Spleen (tissue), 11 donors: Measurements from ENCODE around the gene METAP1D. TPM values are rescaled to one million over a fixed set of nuclear protein-coding genes. Genes with fewer than 3 reads are reported as not detected.
"Not testable (repeated sequence)": the region's sequence is repeated elsewhere in the genome, so short reads cannot be mapped to it uniquely, and the experiment has no call there.

Experiments
- DNase-seq: peaks from one replicate; pipeline ENCODE4 v3.0.0-alpha.2; 2020
- H3K27ac ChIP-seq, 8 donors: fragments of 200-600 bp; sonication (generic) in 7 of 8; 1 replicate in 4 of 8; 2 replicates in 4 of 8; pipeline versions ENCODE4 v1.5.0 to v1.8.0; 2016 to 2021; ENCODE audit warnings: inconsistent platforms in 4 of 8, mild to moderate bottlenecking in 4 of 8, moderate library complexity in 1 of 8
- H3K27me3 ChIP-seq, 7 donors: fragments of 200-600 bp; sonication (generic) in 6 of 7; replicated peaks in 1 of 7; 1 replicate in 4 of 7; 2 replicates in 3 of 7; pipeline versions ENCODE4 v1.5.0 to v1.8.0; 2016 to 2021; ENCODE audit warnings: inconsistent platforms in 3 of 7, mild to moderate bottlenecking in 1 of 7
- H3K36me3 ChIP-seq, 6 donors: fragments of 200-600 bp; sonication (generic) in 5 of 6; 1 replicate in 4 of 6; 2 replicates in 2 of 6; pipeline versions ENCODE4 v1.5.0 to v1.8.0; 2016 to 2021; ENCODE audit warnings: inconsistent platforms in 2 of 6
- H3K4me1 ChIP-seq, 6 donors: fragments of 200-600 bp; sonication (generic) in 5 of 6; 1 replicate in 3 of 6; 2 replicates in 3 of 6; pipeline versions ENCODE4 v1.5.0 to v1.8.0; 2016 to 2021; ENCODE audit warnings: inconsistent platforms in 3 of 6
- H3K4me3 ChIP-seq, 8 donors: fragments of 200-600 bp; sonication (generic) in 7 of 8; 1 replicate in 4 of 8; 2 replicates in 4 of 8; pipeline versions ENCODE4 v1.5.0 to v1.8.0; 2016 to 2021; ENCODE audit warnings: inconsistent platforms in 4 of 8, mild to moderate bottlenecking in 4 of 8, moderate library complexity in 2 of 8
- H3K9me3 ChIP-seq, 8 donors: fragments of 200-600 bp; sonication (generic) in 7 of 8; 1 replicate in 4 of 8; 2 replicates in 4 of 8; pipeline versions ENCODE4 v1.5.0 to v1.8.0; 2016 to 2021; ENCODE audit warnings: inconsistent platforms in 4 of 8
- POLR2A ChIP-seq, 3 donors: fragments of 450-650 bp; IDR thresholded peaks; one replicate each; pipeline ENCODE4 v1.5.1; 2017; ENCODE audit warnings: antibody characterized with exemption in 3 of 3, mild to moderate bottlenecking in 1 of 3
- POLR2AphosphoS5 ChIP-seq, 3 donors: sonication (generic); formaldehyde crosslinking; IDR thresholded peaks; one replicate each; pipeline ENCODE4 v1.5.1; 2017; ENCODE audit warnings: antibody characterized with exemption in 3 of 3
- WGBS, 5 donors: extraction: QIAGEN DNeasy Blood & Tissue Kit in 3 of 5; methylation state at CpG; one replicate each; pipeline versions ENCODE4 v1.1.5 to v1.1.7; 2013 to 2018; 5-methylcytosine and 5-hydroxymethylcytosine counted together
- intact Hi-C: fragments of 100-400 bp; cut with DNase I; formaldehyde crosslinking; loops from one replicate; pipeline ENCODE4 v1.15.0; 2023; ENCODE audit warnings: low total_unique reads
- polyA plus RNA-seq, 3 donors: library from polyadenylated mRNA; stranded (reverse); fragments of 200-250 nt; gene quantifications; one replicate each; pipeline ENCODE4 v1.2.1, GENCODE V29; 2013
- total RNA-seq, 7 donors: library from RNA; depleted of rRNA in 3 of 7; stranded (reverse); fragments of >200 nt in 3 of 7; fragmentation: NEBNext Ultra II Directional in 4 of 7; extraction: Animal tissue kit (Norgen Biotek cat#: 25700) in 4 of 7; gene quantifications; one replicate each; pipeline versions ENCODE4 v1.1.0 to v1.2.1, GENCODE V29; 2016 to 2021
- TF ChIP-seq, protein P1 (sequence below), 11 experiments: fragments of 200-600 bp in 7 of 11; fragments of 450-650 bp in 4 of 11; sonication (generic) in 4 of 11; IDR thresholded peaks in 8 of 11; conservative IDR thresholded peaks in 3 of 11; 1 replicate in 7 of 11; 2 replicates in 4 of 11; pipeline versions ENCODE4 v1.4.0 to v1.8.0; 2016 to 2021; ENCODE audit warnings: antibody characterized with exemption in 11 of 11, inconsistent platforms in 4 of 11, mild to moderate bottlenecking in 1 of 11
- donor health status: healthy with polysubstance abuse.
- donor health status: DM: no; HTN: no; CAD: no; lungs with moderate emphysema.
- donor health status: DM: no; HTN: no; CAD: no.
- donor health status: Bipolar disorder and iron deficiency.
- donor health status: healthy.
- donor health status: DM: no; HTN: no; CAD: no.
- donor health status: DM: yes; HTN: yes; CAD: no.

Gene METAP1D
- total and polyA plus RNA-seq, 10 donors = 4.9 to 11.9 (median 8.0) TPM

DNA sequence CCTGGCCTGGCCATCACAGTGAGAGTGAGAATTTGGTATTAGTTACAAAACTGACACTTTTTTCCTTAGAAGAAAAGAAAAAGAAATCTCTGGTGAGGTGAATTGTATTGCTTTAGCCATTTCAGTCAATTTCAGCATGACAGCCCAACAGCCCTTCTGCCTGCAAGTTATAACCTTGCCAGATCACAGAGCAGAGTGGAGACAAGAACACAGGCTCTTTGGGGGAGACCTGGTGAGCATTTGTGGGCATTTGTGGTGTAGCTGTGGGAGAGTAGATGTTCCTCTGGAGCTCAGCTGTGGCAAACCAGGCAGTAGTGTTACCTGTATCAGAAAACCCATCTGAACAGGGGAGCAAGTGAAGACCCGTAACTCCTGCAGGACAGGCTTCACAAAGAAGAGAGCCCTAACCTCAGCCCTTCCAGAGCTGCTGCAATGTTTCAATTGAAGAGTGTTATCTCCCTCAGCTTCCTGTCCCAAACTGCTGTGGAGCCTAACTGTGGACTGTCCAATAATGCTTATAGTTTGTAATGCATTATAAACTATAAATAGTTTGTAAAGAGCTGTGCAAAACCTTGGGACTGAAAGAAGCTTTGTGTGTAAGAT is 62.8 kb downstream of the METAP1D start:
- DNase-seq = no peak
- TF ChIP-seq POLR2A (IDR thresholded peaks at IDR 0.05) (no peak), POLR2AphosphoS5 (IDR thresholded peaks at IDR 0.05) (no peak)
- TF ChIP-seq, protein P1, sequence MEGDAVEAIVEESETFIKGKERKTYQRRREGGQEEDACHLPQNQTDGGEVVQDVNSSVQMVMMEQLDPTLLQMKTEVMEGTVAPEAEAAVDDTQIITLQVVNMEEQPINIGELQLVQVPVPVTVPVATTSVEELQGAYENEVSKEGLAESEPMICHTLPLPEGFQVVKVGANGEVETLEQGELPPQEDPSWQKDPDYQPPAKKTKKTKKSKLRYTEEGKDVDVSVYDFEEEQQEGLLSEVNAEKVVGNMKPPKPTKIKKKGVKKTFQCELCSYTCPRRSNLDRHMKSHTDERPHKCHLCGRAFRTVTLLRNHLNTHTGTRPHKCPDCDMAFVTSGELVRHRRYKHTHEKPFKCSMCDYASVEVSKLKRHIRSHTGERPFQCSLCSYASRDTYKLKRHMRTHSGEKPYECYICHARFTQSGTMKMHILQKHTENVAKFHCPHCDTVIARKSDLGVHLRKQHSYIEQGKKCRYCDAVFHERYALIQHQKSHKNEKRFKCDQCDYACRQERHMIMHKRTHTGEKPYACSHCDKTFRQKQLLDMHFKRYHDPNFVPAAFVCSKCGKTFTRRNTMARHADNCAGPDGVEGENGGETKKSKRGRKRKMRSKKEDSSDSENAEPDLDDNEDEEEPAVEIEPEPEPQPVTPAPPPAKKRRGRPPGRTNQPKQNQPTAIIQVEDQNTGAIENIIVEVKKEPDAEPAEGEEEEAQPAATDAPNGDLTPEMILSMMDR (IDR thresholded peaks at IDR 0.05 in 8 of 11, conservative IDR thresholded peaks at IDR 0.05 in 3 of 11) = no peak
- Histone ChIP-seq H3K4me3 (no peak overlapping the region), H3K36me3 (peaks cover 0 to 26% (median 0%) of the 10 kb centered on the region in 6 donors), H3K27me3 (no peaks in the 10 kb centered on the region), H3K9me3 (no peaks in the 10 kb centered on the region), H3K27ac (no peak overlapping the region), H3K4me1 (no peaks in the 10 kb centered on the region)
- intact Hi-C loops = no loop called here
- WGBS, 5 donors = 80 to 95% (median 87%) methylated on average over 1 of the region's 1 CpG

GRCh38 chr2:172063446-172063845 is 63.7 kb downstream of the METAP1D start:
- 84 to 91% (median 88%) methylated on average over 9 of the region's 9 CpGs for WGBS, 5 donors
- Histone ChIP-seq H3K4me1 (no peaks in the 10 kb centered on the region), H3K36me3 (peaks cover 0 to 26% (median 0%) of the 10 kb centered on the region in 6 donors), H3K27me3 (no peaks in the 10 kb centered on the region), H3K4me3 (no peak overlapping the region), H3K27ac (no peak overlapping the region), H3K9me3 (no peaks in the 10 kb centered on the region)
- no peak for DNase-seq
- TF ChIP-seq, protein P1 (IDR thresholded peaks at IDR 0.05 in 8 of 11, conservative IDR thresholded peaks at IDR 0.05 in 3 of 11) = no peak
- no peak for TF ChIP-seq POLR2AphosphoS5 (IDR thresholded peaks at IDR 0.05)
- no peak for TF ChIP-seq POLR2A (IDR thresholded peaks at IDR 0.05)
- intact Hi-C loops = no loop called here

DNA sequence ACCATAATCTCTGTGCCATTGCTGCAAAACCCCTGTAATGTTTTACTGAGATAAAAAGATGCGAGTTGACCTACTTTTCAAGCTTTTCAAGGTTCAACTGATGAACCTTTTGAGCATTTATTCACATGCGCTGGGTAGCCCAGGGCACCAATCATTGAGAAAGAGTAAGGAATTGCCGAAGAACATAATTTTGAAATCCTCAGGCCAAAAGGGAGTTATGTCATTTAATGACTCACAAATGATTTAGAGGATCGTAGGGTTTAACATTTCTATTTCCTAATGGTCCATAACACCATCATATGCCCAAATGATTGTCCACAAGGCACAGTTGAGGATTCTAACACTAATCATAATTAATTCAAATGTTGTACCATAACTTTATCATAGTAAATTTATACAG is 65.4 kb downstream of the METAP1D start:
- Histone ChIP-seq H3K36me3 (peaks cover 0 to 26% (median 0%) of the 10 kb centered on the region in 6 donors), H3K4me3 (no peak overlapping the region), H3K9me3 (no peaks in the 10 kb centered on the region), H3K27ac (no peak overlapping the region), H3K27me3 (no peaks in the 10 kb centered on the region), H3K4me1 (no peaks in the 10 kb centered on the region)
- DNase-seq = no peak
- intact Hi-C loops = no loop called here
- TF ChIP-seq, protein P1 (IDR thresholded peaks at IDR 0.05 in 8 of 11, conservative IDR thresholded peaks at IDR 0.05 in 3 of 11) = no peak
- TF ChIP-seq POLR2AphosphoS5 (IDR thresholded peaks at IDR 0.05) (no peak), POLR2A (IDR thresholded peaks at IDR 0.05) (no peak)
- 74 to 95% (median 86%) methylated on average over 4 of the region's 4 CpGs for WGBS, 5 donors

DNA sequence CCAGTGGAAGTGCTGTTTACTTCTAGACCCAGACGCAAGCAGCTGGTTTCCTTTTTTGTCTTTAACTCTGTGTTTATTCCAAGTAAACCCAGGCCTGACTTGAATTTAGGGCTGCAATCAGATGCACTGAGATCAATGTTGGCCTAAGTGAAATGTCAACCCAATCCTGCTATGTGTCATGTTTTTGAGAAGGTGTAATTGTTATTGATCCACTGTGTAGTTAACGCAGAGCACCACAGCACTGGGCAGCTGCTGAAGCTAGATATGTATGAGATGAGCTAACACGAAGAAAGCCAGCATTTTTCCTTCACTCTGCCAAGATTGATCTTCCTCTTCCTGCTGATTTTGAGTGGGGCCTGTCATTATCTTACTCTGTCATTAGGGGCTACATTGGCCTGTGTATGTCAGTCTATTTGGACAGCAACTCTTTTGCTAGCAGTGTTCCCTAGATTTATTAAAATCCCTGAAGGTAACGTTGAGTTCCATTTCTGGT is 66.7 kb downstream of the METAP1D start:
- intact Hi-C loops = no loop called here

GRCh38 chr2:172067905-172068304 is 68.2 kb downstream of the METAP1D start:
- WGBS, 5 donors = 94 to 97% (median 95%) methylated on average over 4 of the region's 4 CpGs
- H3K27me3 ChIP-seq, H3K4me1 ChIP-seq, DNase-seq, H3K9me3 ChIP-seq, intact Hi-C loops, H3K27ac ChIP-seq, H3K4me3 ChIP-seq: not testable (repeated sequence)
- peaks cover 0 to 20% (median 0%) of the 10 kb centered on the region in 6 donors for H3K36me3 ChIP-seq

More for the DNA sequence above, 66.7 kb downstream of the METAP1D start:
- H3K27ac ChIP-seq = no peak overlapping the region
- no peak overlapping the region for H3K4me3 ChIP-seq
- H3K4me1 ChIP-seq = no peaks in the 10 kb centered on the region
- peaks cover 0 to 26% (median 0%) of the 10 kb centered on the region in 6 donors for H3K36me3 ChIP-seq
- TF ChIP-seq, protein P1 (IDR thresholded peaks at IDR 0.05 in 8 of 11, conservative IDR thresholded peaks at IDR 0.05 in 3 of 11) = no peak
- TF ChIP-seq POLR2AphosphoS5 (IDR thresholded peaks at IDR 0.05) (no peak), POLR2A (IDR thresholded peaks at IDR 0.05) (no peak)
- no peaks in the 10 kb centered on the region for H3K9me3 ChIP-seq
- H3K27me3 ChIP-seq = no peaks in the 10 kb centered on the region
- 85 to 93% (median 92%) methylated on average over 4 of the region's 4 CpGs for WGBS, 5 donors
- no peak for DNase-seq
